ENCODE measurements around the gene ABT1.

The ABT1 gene

DNA sequence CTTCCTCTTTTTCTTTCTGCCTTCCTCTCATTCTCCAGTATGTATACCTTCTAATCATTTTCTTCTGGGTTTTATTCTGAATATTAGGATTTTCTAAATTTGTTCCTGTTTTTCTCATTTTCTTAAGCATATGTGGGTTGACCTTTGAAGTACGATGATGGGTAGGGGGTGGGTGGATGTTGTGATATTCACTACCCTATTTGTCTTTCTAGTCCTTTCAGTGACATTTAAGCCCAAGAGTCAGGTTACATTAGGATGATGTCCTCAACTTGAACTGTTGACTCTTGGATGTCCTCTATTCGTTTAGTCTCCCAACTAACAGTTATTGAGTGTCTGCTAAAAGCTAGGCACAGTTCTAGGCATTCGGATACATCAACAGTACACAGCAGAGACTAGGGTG is 7.3 kb downstream of the ABT1 start:
- DNase-seq (ENCODE audit: low read depth in 1 of 2, low spot score in 1 of 2), result no peak
- TF ChIP-seq POLR2AphosphoS5 (IDR thresholded peaks at IDR 0.05; ENCODE audit: low read depth) (no peak), SPI1 (IDR thresholded peaks at IDR 0.05; ENCODE audit: borderline replicate concordance, low read depth) (peak; percentile 12; the same call in 1 of the 2 replicates)

GRCh38 chr6:26604797-26605196 is 8.0 kb downstream of the ABT1 start:
- H3K4me3 ChIP-seq (replicated peaks; ENCODE audit: insufficient read depth, low read length), result no peak overlapping the region
- DNase-seq (ENCODE audit: low read depth in 1 of 2, low spot score in 1 of 2), result no peak
- TF ChIP-seq POLR2AphosphoS5 (IDR thresholded peaks at IDR 0.05; ENCODE audit: low read depth) (no peak), GABPA (IDR thresholded peaks at IDR 0.05; ENCODE audit: low read depth) (no peak), SPI1 (IDR thresholded peaks at IDR 0.05; ENCODE audit: borderline replicate concordance, low read depth) (no peak)
- TF ChIP-seq, protein P1, sequence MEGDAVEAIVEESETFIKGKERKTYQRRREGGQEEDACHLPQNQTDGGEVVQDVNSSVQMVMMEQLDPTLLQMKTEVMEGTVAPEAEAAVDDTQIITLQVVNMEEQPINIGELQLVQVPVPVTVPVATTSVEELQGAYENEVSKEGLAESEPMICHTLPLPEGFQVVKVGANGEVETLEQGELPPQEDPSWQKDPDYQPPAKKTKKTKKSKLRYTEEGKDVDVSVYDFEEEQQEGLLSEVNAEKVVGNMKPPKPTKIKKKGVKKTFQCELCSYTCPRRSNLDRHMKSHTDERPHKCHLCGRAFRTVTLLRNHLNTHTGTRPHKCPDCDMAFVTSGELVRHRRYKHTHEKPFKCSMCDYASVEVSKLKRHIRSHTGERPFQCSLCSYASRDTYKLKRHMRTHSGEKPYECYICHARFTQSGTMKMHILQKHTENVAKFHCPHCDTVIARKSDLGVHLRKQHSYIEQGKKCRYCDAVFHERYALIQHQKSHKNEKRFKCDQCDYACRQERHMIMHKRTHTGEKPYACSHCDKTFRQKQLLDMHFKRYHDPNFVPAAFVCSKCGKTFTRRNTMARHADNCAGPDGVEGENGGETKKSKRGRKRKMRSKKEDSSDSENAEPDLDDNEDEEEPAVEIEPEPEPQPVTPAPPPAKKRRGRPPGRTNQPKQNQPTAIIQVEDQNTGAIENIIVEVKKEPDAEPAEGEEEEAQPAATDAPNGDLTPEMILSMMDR (IDR thresholded peaks at IDR 0.05; ENCODE audit: insufficient read depth, low read length), result no peak
- TF ChIP-seq, protein P2, sequence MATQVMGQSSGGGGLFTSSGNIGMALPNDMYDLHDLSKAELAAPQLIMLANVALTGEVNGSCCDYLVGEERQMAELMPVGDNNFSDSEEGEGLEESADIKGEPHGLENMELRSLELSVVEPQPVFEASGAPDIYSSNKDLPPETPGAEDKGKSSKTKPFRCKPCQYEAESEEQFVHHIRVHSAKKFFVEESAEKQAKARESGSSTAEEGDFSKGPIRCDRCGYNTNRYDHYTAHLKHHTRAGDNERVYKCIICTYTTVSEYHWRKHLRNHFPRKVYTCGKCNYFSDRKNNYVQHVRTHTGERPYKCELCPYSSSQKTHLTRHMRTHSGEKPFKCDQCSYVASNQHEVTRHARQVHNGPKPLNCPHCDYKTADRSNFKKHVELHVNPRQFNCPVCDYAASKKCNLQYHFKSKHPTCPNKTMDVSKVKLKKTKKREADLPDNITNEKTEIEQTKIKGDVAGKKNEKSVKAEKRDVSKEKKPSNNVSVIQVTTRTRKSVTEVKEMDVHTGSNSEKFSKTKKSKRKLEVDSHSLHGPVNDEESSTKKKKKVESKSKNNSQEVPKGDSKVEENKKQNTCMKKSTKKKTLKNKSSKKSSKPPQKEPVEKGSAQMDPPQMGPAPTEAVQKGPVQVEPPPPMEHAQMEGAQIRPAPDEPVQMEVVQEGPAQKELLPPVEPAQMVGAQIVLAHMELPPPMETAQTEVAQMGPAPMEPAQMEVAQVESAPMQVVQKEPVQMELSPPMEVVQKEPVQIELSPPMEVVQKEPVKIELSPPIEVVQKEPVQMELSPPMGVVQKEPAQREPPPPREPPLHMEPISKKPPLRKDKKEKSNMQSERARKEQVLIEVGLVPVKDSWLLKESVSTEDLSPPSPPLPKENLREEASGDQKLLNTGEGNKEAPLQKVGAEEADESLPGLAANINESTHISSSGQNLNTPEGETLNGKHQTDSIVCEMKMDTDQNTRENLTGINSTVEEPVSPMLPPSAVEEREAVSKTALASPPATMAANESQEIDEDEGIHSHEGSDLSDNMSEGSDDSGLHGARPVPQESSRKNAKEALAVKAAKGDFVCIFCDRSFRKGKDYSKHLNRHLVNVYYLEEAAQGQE (IDR thresholded peaks at IDR 0.05; ENCODE audit: insufficient replicate concordance, low read depth), result no peak
- H3K27ac ChIP-seq (replicated peaks), result no peak overlapping the region
- no peaks in the 10 kb centered on the region for H3K27me3 ChIP-seq (ENCODE audit: insufficient read depth, poor library complexity, severe bottlenecking)

More for the DNA sequence above, 7.3 kb downstream of the ABT1 start:
- Histone ChIP-seq H3K27me3 (ENCODE audit: insufficient read depth, poor library complexity, severe bottlenecking) (no peaks in the 10 kb centered on the region), H3K4me3 (replicated peaks; ENCODE audit: insufficient read depth, low read length) (no peak overlapping the region), H3K27ac (replicated peaks) (no peak overlapping the region)

GRCh38 chr6:26607434-26608230 is 10.9 kb downstream of the ABT1 start:
- Histone ChIP-seq H3K27me3 (ENCODE audit: insufficient read depth, poor library complexity, severe bottlenecking) (no peaks in the 10 kb centered on the region), H3K4me3 (replicated peaks; ENCODE audit: insufficient read depth, low read length) (no peak overlapping the region), H3K27ac (replicated peaks) (no peak overlapping the region)
- peak in 1 of 2 experiments; percentile 64 for DNase-seq (ENCODE audit: low read depth in 1 of 2, low spot score in 1 of 2)
- TF ChIP-seq, protein P2 (IDR thresholded peaks at IDR 0.05; ENCODE audit: insufficient replicate concordance, low read depth), result no peak
- TF ChIP-seq GABPA (IDR thresholded peaks at IDR 0.05; ENCODE audit: low read depth), result no peak
- TF ChIP-seq, protein P1 (IDR thresholded peaks at IDR 0.05; ENCODE audit: insufficient read depth, low read length), result peak; percentile 65

DNA sequence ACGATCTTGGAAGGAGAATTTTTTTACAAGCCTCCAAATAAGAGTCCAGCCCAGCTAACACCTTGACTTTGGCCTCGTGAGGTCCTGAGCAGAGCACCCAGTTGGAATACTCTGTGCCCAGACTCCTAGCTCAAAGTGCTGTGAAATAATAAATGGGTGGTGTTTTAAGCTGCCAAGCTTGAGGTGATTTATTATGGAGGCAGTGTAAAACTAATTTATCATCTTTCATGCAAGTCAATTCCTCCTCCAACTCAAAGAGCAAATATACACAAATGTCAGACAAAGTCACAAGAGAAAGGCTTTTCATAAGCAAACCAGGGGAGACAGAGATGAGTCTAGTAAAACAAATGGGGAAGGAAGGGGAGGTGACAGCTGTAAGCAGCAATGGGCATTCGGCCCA is 12.7 kb downstream of the ABT1 start:
- no peak for DNase-seq (ENCODE audit: low read depth in 1 of 2, low spot score in 1 of 2)
- Histone ChIP-seq H3K4me3 (replicated peaks; ENCODE audit: insufficient read depth, low read length) (no peak overlapping the region), H3K27me3 (ENCODE audit: insufficient read depth, poor library complexity, severe bottlenecking) (peaks cover 4% of the 10 kb centered on the region), H3K27ac (replicated peaks) (no peak overlapping the region)
- TF ChIP-seq, protein P2 (IDR thresholded peaks at IDR 0.05; ENCODE audit: insufficient replicate concordance, low read depth), result no peak
- no peak for TF ChIP-seq POLR2AphosphoS5 (IDR thresholded peaks at IDR 0.05; ENCODE audit: low read depth)
- no peak for TF ChIP-seq GABPA (IDR thresholded peaks at IDR 0.05; ENCODE audit: low read depth)
- TF ChIP-seq, protein P1 (IDR thresholded peaks at IDR 0.05; ENCODE audit: insufficient read depth, low read length), result no peak
- TF ChIP-seq SPI1 (IDR thresholded peaks at IDR 0.05; ENCODE audit: borderline replicate concordance, low read depth), result no peak
